IMR-90 (cell line): ENCODE data around the gene CDC34.

ENCODE experiments used
- CEBPB ChIP-seq: IDR thresholded peaks from 2 replicates; pipeline ENCODE4 v1.6.1; 2012; ENCODE audit warnings: low read depth, low read length, improper control_type of control experiment
- CHD1 ChIP-seq: IDR thresholded peaks from 2 replicates; pipeline ENCODE4 v1.6.1; 2012; ENCODE audit warnings: low read depth, low read length, improper control_type of control experiment
- FOS ChIP-seq: fragments of 150-350 bp; IDR thresholded peaks from 2 replicates; pipeline ENCODE4 v1.6.1; 2016; ENCODE audit warnings: low read depth, low read length
- MAFK ChIP-seq: IDR thresholded peaks from 2 replicates; pipeline ENCODE4 v1.6.1; 2012; ENCODE audit warnings: low read depth, low read length, improper control_type of control experiment
- MAZ ChIP-seq: IDR thresholded peaks from 2 replicates; pipeline ENCODE4 v1.6.1; 2012; ENCODE audit warnings: low read depth, mild to moderate bottlenecking, low read length, improper control_type of control experiment, moderate library complexity, borderline replicate concordance
- POLR2A ChIP-seq: IDR thresholded peaks from 2 replicates; pipeline ENCODE4 v1.6.1; 2012; ENCODE audit warnings: mild to moderate bottlenecking, low read depth, low read length
- RAD21 ChIP-seq: IDR thresholded peaks from 2 replicates; pipeline ENCODE4 v1.6.1; 2012; ENCODE audit warnings: low read length, improper control_type of control experiment
- TF ChIP-seq, protein P1 (sequence below): conservative IDR thresholded peaks from 2 replicates; pipeline ENCODE4 v1.5.1; 2012; ENCODE audit warnings: mild to moderate bottlenecking, low read depth, low read length, improper control_type of control experiment

- no peak for TF ChIP-seq RAD21
- TF ChIP-seq MAZ, result no peak
- TF ChIP-seq, protein P1, sequence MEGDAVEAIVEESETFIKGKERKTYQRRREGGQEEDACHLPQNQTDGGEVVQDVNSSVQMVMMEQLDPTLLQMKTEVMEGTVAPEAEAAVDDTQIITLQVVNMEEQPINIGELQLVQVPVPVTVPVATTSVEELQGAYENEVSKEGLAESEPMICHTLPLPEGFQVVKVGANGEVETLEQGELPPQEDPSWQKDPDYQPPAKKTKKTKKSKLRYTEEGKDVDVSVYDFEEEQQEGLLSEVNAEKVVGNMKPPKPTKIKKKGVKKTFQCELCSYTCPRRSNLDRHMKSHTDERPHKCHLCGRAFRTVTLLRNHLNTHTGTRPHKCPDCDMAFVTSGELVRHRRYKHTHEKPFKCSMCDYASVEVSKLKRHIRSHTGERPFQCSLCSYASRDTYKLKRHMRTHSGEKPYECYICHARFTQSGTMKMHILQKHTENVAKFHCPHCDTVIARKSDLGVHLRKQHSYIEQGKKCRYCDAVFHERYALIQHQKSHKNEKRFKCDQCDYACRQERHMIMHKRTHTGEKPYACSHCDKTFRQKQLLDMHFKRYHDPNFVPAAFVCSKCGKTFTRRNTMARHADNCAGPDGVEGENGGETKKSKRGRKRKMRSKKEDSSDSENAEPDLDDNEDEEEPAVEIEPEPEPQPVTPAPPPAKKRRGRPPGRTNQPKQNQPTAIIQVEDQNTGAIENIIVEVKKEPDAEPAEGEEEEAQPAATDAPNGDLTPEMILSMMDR, result no peak
- TF ChIP-seq FOS, result no peak
- no peak for TF ChIP-seq CEBPB
- TF ChIP-seq CHD1, result no peak
- TF ChIP-seq POLR2A, result no peak
- no peak for TF ChIP-seq MAFK
Measured at GRCh38 chr19:540867-541637, 9.5 kb downstream of the CDC34 start.
